ENCODE data around the gene ADAR.

ADAR gene

DNA sequence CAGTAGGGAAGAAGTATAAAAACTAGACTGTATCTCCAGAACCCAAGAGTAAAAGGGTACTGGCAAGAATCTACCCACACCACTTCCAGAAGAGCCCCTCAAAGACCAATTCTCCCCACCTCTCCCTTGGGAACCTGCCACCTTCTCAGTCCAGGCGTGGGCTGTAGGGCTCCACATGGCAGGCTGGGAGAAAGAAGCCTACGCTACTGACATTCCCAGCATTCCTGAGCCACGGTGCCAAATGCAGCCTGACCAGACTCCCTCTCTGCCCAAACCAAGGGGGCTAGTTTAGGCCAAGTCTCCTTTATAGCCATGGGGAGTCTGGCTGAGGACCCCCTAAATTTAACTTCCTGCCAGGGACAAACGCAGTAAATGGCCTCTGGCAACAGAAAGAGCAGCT lies 51.6 kb downstream of the ADAR start:
- TF ChIP-seq, protein P1, sequence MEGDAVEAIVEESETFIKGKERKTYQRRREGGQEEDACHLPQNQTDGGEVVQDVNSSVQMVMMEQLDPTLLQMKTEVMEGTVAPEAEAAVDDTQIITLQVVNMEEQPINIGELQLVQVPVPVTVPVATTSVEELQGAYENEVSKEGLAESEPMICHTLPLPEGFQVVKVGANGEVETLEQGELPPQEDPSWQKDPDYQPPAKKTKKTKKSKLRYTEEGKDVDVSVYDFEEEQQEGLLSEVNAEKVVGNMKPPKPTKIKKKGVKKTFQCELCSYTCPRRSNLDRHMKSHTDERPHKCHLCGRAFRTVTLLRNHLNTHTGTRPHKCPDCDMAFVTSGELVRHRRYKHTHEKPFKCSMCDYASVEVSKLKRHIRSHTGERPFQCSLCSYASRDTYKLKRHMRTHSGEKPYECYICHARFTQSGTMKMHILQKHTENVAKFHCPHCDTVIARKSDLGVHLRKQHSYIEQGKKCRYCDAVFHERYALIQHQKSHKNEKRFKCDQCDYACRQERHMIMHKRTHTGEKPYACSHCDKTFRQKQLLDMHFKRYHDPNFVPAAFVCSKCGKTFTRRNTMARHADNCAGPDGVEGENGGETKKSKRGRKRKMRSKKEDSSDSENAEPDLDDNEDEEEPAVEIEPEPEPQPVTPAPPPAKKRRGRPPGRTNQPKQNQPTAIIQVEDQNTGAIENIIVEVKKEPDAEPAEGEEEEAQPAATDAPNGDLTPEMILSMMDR (conservative IDR thresholded peaks at IDR 0.05; ENCODE audit: low read depth) = no peak
- DNase-seq (ENCODE audit: low spot score) = no peak
- ChIA-PET CTCF (no interaction called here), POLR2A (ENCODE audit: low non-redundant PET) (no interaction called here)
- peak overlapping the region; percentile 55 for H3K27ac ChIP-seq

DNA sequence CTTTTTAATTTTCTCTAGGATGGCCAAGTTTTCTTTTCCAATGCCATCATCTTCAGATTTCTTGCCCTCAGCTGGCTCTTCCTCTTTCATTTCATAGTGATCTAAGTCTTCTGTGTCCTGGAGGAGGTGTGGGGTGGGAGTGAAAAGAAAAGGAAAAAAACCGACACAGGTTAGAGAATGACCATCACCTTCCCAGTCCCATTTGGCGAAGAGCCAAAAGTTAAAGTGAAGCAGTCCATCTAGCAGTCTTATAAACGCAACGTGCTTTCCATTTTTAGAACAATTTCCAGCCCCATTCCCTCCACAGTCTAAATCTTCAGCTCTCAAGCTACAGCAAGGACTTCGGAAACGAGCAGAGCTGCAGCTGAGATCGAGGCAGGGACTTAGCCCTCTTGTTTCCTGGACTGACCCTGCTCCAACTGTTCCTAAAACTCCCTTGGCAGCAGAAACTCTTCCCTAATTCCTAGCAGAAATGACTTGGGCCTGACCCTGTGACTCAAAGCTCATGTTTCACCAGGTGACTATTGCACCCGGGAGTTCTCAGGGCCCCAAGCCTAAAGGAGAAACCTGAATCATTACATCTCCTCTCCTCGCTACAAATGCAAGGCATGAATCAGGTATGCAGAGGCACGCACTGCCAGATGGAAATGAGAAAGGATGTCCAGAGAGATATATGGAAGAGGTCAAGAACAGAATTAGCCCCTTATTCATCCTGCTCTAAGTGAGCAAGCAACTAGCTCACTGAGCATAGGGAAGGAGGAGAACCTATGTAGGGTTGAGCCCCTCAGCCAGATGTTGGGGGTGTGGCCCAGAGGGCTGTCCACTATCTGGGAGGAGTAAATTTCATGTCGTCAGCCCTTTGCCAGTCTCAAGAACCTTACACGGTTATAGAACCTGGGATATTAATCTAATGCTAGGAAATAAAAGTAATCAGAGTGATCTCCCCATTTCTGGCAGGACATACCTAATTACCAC lies 54.6 kb downstream of the ADAR start:
- TF ChIP-seq, protein P1 (conservative IDR thresholded peaks at IDR 0.05; ENCODE audit: low read depth) = no peak
- ChIA-PET POLR2A (ENCODE audit: low non-redundant PET) (no interaction called here), CTCF (interaction anchor here (0.6 to 1.9 kb wide), 3 partner anchors 19 to 275 kb away, joined by 4 to 6 read pairs (median 4); no protein-coding TSS in a partner anchor)
- no peak for DNase-seq (ENCODE audit: low spot score)
- H3K27ac ChIP-seq = no peak overlapping the region

DNA sequence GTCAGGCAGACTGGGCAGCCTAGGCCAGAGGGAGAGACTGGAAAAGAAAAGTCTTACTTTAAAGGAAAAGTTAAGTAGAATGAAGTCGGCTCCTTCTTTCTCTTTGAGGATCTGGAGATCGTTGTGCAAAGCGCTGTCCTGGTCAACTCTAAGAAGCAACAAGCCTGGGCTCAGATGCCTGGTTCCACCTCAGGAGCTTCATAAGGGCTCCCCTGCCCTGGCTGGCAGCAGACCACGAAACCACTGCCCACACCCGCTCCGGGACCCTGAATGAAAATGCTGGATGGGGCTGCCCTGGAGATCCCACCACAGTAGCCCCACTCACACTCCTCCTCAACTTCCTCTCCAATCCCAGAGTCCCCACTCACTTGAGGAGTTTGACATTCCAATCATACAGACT lies 56.0 kb downstream of the ADAR start:
- DNase-seq (ENCODE audit: low spot score) = no peak
- ChIA-PET CTCF (interaction anchor here (1.0 kb wide), 1 partner anchor 565 kb away, joined by 3 read pairs; no protein-coding TSS in a partner anchor), POLR2A (ENCODE audit: low non-redundant PET) (no interaction called here)
- no peak overlapping the region for H3K27ac ChIP-seq
- TF ChIP-seq, protein P1 (conservative IDR thresholded peaks at IDR 0.05; ENCODE audit: low read depth) = no peak

DNA sequence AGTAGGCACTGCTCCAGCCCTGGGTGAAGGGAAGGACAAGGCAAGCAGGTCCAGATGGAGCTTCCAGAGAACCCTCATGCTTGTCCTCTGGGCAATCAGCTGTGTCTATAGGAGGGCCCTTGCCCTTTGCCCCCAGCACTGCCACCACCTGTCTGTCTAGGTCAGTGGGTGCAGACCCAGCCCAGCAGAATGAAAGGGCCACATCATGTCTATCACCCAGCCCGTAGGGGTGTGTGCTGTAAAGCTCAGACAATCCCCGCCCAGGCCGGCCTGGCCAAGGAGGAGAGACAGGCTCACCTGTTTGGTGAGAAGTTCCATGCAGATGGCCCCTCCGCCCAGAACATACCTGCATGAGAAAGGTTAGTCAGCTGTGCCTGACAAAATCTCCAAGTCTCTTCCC lies 56.5 kb downstream of the ADAR start:
- 0 out of 2 replicates have a peak overlapping the region, but pooled peaks have one; percentile 3 for H3K27ac ChIP-seq
- no peak for DNase-seq (ENCODE audit: low spot score)
- TF ChIP-seq, protein P1 (conservative IDR thresholded peaks at IDR 0.05; ENCODE audit: low read depth) = no peak
- ChIA-PET POLR2A (ENCODE audit: low non-redundant PET) (no interaction called here), CTCF (interaction anchor here (1.0 kb wide), 1 partner anchor 564 kb away, joined by 3 read pairs; no protein-coding TSS in a partner anchor)

DNA sequence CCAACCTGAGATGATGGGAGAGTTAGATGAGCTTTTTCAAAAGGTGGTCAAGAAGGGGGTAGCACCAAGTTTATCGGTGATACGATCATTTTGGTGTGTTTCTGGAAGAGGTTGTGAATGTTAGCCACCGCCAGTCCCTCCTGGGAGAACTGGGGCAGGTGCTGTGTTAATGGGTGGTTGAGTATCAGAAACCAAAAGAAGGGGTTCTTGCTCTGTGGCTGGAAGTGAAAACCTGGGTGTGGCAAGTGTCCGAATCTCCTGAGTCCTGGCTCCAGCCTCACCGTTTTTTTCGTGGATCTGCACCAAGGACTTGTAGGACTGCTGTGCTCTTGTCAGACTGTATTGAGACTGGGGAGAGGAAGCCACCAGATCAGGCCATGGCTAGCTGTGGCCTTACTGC lies 57.3 kb downstream of the ADAR start:
- no peak for DNase-seq (ENCODE audit: low spot score)
- TF ChIP-seq, protein P1 (conservative IDR thresholded peaks at IDR 0.05; ENCODE audit: low read depth) = no peak
- CTCF ChIA-PET = interaction anchor here (0.6 kb wide), 1 partner anchor 157 kb away, joined by 3 read pairs; no protein-coding TSS in a partner anchor
- POLR2A ChIA-PET (ENCODE audit: low non-redundant PET) = no interaction called here
- H3K27ac ChIP-seq = 0 out of 2 replicates have a peak overlapping the region, but pooled peaks have one; percentile 3

DNA sequence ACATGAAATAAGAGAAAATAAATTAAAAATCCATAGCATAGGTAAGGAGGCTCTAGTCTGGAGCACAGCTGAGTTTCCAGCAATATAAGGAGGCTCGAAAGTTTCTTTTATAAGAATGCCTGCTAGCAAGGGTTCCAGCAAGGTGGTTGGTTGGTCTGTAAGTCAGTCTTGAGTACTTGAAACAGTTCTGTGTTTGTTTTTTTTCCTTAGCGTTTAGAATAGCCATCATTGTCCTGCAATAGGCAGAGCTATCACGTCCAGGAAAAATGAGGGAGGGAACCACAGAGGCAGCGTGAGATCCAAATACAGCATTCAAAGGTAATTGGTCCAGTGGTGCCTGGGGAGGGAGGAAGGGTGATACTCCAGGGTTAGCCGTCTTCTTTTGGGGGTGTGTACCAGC lies 57.9 kb downstream of the ADAR start:
- POLR2A ChIA-PET (ENCODE audit: low non-redundant PET) = no interaction called here
- TF ChIP-seq, protein P1 (conservative IDR thresholded peaks at IDR 0.05; ENCODE audit: low read depth) = no peak
- CTCF ChIA-PET = interaction anchor here (0.6 to 1.3 kb wide), 2 partner anchors 70 to 156 kb away, joined by 3 to 4 read pairs; no protein-coding TSS in a partner anchor
- DNase-seq (ENCODE audit: low spot score) = no peak
- no peak overlapping the region for H3K27ac ChIP-seq
